Heart left ventricle (tissue), 13 donors: ENCODE results near the gene IFNAR1.

Experiments
- POLR2A ChIP-seq, 2 donors: fragments of 450-650 bp; IDR thresholded peaks; one replicate each; pipeline ENCODE4 v1.6.1; 2017; ENCODE audit warnings: antibody characterized with exemption in 2 of 2, mild to moderate bottlenecking in 2 of 2, moderate library complexity in 2 of 2
- TF ChIP-seq, protein P1 (sequence below), 12 donors: fragments of 200-600 bp; sonication (generic) in 4 of 12; IDR thresholded peaks; one replicate each; pipeline versions ENCODE4 v1.5.0 to v1.8.0; 2018 to 2022; ENCODE audit warnings: antibody characterized with exemption in 12 of 12, mild to moderate bottlenecking in 5 of 12
- donor health status: ischemic (EF 13 %, LVEDD 7.1; RV severe dilation, severe dysfunction).
- donor health status: DM: no; HTN: yes; CAD: no.
- donor health status: DM: no; HTN: no; CAD: no.
- donor health status: ischemic (EF 25% LVEDD 6.9; RV normal size, moderate dysfunction).
- donor health status: ischemic (EF 25% LVEDD 5.7; RV mildly dilated, moderate dysfunction).
- donor health status: ischemic (EF 35%, LVEDD 5.7; RV mildly dilated, moderate dysfunction).
- donor health status: nonischemic (EF 11% LVEDD 7.7; RV severe dilation, severe dysfunction).
- donor health status: DM: yes; HTN: yes; CAD: no.
- donor health status: PGD.
- donor health status: ischemic (EF 29% LVEDD 5.4; RV normal size, mild dysfunction).
- donor health status: nonischemic (EF 23%, LVEDD 6.1; RV moderate dilation, normal function).

DNA sequence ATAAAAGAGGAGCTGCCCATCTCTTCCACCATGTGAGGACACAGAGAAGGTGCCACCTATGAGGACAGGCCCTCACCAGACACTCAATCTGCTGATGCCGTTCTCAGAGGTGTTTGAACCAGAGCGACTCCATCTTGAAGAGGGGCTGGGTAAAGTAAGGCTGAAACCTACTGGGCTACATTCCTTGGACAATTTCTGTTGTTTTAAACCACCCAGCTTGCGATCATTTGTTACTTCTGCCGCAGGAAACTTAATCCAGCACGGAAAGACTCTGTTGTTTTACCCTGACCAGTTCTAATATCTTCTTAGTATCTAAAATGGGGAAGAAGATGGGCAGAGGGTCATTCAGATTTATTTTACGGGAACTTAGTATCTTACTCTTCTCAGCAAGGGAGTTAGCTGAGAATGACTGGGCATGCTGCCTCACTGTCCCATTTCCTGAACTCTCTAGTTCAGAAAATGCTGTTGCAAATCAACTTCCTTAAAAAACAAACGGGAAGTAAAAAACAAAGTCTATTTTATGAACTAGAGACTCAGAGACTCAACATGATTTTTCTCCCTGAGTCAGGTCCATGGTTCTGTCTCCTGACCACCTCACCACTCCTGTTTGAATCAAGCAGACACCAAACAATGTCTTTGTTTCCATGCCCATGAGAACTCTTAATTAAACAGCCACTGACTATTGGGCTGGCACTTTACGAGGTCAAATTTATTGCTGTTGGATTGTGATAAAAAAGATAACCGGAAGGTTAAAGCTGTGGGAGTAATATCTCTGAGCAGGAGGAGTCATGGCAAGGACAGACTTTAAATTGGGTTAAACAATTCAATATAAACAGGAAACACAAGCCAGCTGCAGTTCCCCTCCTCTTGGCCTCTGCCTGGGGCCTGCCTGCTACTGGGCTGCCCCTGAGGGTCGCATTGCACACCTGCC is 23.8 kb upstream of the IFNAR1 start:
- TF ChIP-seq, protein P1, sequence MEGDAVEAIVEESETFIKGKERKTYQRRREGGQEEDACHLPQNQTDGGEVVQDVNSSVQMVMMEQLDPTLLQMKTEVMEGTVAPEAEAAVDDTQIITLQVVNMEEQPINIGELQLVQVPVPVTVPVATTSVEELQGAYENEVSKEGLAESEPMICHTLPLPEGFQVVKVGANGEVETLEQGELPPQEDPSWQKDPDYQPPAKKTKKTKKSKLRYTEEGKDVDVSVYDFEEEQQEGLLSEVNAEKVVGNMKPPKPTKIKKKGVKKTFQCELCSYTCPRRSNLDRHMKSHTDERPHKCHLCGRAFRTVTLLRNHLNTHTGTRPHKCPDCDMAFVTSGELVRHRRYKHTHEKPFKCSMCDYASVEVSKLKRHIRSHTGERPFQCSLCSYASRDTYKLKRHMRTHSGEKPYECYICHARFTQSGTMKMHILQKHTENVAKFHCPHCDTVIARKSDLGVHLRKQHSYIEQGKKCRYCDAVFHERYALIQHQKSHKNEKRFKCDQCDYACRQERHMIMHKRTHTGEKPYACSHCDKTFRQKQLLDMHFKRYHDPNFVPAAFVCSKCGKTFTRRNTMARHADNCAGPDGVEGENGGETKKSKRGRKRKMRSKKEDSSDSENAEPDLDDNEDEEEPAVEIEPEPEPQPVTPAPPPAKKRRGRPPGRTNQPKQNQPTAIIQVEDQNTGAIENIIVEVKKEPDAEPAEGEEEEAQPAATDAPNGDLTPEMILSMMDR (IDR thresholded peaks at IDR 0.05), result no peak
- TF ChIP-seq POLR2A (IDR thresholded peaks at IDR 0.05), result no peak
